ENCODE results near the gene FBXW7.
A peak's percentile ranks its signal among the peaks of the same experiment; 100 is the strongest.
"Not testable (repeated sequence)": the region's sequence is repeated elsewhere in the genome, so short reads cannot be mapped to it uniquely, and the experiment has no call there.

Gene FBXW7

GRCh38 chr4:152544533-152544932 lies 8.6 kb upstream of the FBXW7 start:
- DNase-seq = not testable (repeated sequence)

- no peak for DNase-seq
Observed at GRCh38 chr4:152540941-152541340, 5.0 kb upstream of the FBXW7 start.

- DNase-seq = no peak
Observed at GRCh38 chr4:152540293-152540674, 4.4 kb upstream of the FBXW7 start.

DNA sequence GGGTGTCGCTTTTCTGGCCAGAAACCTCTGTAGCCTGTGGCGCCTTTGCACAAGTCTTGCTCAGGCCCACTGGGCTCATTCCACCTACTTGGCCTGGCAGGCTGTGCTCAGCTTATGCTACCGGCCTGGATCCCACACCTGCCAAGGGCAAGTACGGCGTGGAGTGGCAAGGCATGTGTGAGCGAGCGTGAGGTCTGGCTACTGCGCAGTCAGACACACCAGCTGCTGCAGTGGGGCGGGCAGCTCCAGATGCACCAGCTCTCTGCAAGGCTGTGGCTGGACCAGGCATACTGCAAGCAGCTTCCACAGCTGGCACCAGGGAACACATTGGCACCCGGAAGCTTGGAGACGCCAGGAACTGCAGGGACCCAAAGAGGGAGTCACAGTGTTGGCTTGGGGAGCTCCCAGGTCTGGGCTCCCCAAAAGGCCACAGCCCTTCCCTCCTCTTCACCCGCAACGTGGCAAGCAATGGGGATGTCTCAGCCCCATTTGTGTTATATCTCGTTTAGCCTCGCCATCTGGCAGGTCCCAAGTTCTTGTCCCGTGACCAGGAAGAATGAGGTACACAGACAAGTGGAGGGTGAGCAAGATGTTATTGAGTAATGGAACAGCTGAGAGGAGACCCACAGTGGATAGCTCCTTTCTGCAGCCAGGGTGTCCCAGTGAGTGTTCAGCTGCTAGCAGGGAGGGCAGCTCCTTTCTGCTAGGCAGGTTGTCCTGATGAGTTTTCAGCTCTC lies 3.8 kb upstream of the FBXW7 start:
- DNase-seq = no peak

DNA sequence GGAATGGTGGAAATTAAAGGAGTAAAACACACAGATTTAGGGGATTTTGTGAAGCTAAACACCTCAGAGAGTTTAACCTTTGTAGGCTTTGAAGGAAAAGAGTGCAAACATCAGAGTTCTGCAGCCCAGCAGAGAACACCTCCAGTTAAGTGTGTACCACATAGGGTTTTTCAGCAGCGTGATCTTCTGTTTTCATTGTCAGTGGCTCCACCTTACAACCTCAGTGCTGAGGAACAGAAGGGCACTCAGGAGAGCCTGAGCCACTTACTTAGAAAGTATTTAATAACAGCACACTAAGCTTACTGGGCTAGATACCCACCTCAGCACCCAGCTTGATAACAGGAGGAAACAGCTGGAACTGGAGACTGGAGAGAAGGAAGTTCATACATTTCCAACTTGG lies 2.0 kb upstream of the FBXW7 start:
- DNase-seq = no peak

- DNase-seq = peak; percentile 35
Observed at GRCh38 chr4:152536545-152537182, 772 bp upstream of the FBXW7 start.

GRCh38 chr4:152535360-152535902 lies 461 bp downstream of the FBXW7 start:
- no peak for DNase-seq

- DNase-seq = peak; percentile 2
Observed at GRCh38 chr4:152534541-152535359, 1.1 kb downstream of the FBXW7 start.

DNA sequence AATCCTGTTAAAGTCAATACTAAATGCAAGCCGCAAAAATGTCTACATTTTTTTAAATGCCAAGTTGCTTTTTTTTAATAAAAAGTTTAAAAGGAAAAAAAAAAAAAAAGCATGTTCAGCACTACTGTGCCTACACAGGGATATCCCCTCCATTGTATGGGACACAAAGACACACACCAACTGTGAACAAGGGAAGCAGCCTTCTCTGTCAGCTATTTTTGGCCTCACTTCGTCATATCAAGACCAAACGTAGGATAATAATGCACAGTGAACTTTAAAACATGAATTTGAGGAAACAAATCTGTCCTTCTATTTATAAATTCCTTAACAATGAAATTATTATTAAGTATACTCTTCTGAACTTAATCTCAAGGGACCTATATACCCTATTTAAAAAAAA lies 4.4 kb downstream of the FBXW7 start:
- no peak for DNase-seq

- no peak for DNase-seq
Observed at GRCh38 chr4:152530600-152530999, 5.3 kb downstream of the FBXW7 start.

GRCh38 chr4:152529880-152530279 lies 6.0 kb downstream of the FBXW7 start:
- no peak for DNase-seq

DNA sequence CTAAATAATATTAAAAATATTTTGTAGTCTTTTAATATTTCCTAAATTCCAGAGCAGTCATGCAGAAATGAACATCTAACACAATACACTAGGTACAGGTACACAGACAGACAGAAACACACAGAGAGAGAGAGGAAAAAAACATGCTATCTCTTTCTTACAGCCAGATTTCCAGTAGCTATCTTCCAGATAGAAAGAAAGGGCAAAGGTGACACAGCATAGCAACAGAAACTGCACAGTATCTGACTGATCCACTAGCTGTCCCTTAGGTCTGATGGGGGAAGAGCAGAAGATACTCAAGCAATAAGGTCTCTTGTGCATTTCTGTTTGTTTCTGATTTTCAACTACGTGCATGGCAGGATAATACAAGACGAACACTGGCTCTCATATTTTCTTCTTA lies 7.8 kb downstream of the FBXW7 start:
- no peak for DNase-seq

GRCh38 chr4:152525878-152526277 lies 10.0 kb downstream of the FBXW7 start:
- no peak for DNase-seq

DNA sequence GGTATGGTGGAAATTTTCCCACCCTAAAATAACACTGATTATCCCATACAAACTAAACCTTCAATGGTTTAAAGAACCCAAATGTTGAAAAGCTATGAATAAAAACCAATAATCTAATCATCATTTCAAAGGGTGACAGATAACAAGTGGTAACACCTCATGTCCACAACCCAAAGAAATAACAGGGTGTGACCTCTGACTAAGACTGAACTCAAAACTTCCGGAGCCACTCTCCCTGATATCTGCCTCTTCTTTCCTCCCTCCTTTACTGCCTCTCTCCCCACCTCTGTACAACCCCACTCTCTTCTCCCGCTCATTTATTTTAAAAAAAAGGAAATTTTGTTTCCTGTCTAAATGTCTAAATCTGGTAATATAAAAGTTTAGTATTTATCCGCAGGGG lies 11.5 kb downstream of the FBXW7 start:
- no peak for DNase-seq

GRCh38 chr4:152523731-152524130 lies 12.2 kb downstream of the FBXW7 start:
- DNase-seq = no peak

GRCh38 chr4:152522754-152523153 lies 13.1 kb downstream of the FBXW7 start:
- no peak for DNase-seq

DNA sequence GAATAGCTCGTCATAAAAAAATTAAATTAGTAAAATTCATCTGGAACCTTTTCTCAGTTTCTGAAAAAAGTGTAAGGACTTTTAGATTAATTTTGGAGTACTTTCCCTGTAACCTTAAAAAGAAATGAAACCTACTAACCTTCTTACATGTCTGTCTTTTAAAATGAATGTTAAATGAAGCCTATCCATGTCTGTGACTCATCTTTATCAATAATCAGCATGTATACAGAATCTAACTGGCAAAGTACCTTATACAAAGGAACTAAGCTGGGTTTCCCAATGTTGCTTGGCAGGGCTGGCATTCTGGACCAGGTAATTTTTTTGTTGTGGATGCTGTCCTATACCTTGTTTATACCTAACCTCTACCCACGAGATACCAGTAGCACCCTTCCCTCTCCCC lies 13.6 kb downstream of the FBXW7 start:
- DNase-seq = no peak

- DNase-seq = peak; percentile 3
Observed at GRCh38 chr4:152516156-152516555, 19.7 kb downstream of the FBXW7 start.

DNA sequence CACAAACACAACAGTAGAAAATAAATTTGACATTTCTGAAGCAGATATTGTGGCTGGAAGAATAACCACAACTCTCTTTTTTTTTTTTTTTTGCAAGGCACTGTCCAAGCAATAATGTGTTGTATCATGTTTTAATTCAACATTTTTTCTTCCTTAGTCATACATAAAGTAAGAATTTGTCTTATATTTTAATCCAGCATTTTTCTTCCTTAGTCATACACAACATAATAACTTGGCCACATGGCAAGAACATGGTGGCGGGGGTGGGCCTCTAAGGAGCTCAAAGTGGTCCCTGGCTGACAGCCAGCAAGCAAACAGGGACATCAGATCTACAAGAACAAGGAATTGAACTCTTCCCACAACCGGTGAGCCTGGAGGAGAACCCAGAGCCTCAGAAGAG lies 20.2 kb downstream of the FBXW7 start:
- peak; percentile 68 for DNase-seq

DNA sequence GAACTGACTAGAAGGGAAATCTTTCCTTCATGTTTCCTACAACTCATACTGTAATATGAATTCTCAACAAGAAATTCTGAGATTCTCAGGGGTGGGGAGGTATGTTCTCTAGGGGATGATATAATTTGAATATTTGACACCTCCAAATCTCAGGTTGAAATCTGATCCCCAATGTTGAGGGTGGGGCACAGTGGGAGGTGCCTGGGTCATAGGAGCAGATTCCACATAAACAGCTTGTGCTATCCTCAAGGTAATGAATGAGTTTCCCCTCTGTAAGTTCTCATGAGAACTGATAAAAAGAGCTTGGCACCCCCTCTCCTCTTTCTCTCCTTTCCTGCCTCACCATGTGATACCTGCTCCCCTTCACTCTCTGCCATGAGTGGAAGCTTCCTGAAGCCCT lies 21.5 kb downstream of the FBXW7 start:
- no peak for DNase-seq

DNA sequence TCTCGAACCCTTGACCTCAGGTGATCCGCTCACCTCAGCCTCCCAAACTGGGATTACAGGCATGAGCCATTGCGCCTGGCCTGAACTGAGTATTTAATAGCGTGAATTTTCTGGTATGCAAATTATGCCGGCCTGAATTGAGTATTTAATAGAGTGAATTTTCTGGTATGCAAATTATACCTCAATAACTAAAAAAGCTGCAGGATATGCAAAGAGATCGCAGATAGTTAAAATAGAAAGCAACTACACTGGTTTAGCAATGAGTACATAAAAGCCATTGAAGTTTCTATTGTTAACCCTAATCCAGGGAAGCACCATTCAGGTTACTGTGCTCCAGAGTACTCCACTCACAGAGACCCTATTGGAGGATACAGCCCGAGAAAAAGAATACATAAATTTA lies 22.8 kb downstream of the FBXW7 start:
- DNase-seq = no peak

GRCh38 chr4:152512483-152512882 lies 23.4 kb downstream of the FBXW7 start:
- no peak for DNase-seq

- no peak for DNase-seq
Observed at GRCh38 chr4:152510349-152511147, 25.3 kb downstream of the FBXW7 start.
